GM19238 (cell line): Measurements from ENCODE around the gene HSPA12A.

Experiments used
- DNase-seq: peaks from one replicate; pipeline ENCODE4 v3.0.0; 2011; ENCODE audit warnings: low spot score; ENCODE audit not compliant: insufficient read length

The HSPA12A gene

DNA sequence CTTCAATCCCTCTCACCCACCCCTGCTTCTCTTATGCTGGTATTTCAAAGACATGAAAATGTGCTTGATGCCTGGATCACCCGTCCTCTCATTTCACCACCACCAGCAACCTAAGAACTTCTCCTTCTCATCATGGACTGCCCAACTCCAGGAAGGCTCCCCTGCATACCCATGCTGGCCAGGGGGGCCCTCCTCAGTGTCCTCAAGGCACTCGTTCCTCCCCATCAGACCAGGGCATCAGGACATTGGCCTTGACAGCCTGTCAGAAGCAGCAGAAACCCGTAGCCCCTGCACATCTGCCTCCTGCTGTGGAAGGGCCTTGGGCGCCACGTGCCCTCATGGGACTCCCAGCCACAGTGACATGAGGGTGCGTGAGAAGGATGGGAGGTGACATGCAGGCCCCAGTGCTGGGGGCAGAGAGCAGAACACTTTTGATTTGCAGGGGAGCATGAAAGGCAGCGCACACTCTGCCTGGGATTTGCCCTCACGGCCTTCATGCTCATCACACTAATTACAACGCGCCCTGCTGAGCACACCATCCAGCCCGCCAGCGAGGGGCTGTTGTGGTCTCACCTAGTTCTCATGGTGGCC, 1.9 kb upstream of the HSPA12A start:
- no peak for DNase-seq

DNA sequence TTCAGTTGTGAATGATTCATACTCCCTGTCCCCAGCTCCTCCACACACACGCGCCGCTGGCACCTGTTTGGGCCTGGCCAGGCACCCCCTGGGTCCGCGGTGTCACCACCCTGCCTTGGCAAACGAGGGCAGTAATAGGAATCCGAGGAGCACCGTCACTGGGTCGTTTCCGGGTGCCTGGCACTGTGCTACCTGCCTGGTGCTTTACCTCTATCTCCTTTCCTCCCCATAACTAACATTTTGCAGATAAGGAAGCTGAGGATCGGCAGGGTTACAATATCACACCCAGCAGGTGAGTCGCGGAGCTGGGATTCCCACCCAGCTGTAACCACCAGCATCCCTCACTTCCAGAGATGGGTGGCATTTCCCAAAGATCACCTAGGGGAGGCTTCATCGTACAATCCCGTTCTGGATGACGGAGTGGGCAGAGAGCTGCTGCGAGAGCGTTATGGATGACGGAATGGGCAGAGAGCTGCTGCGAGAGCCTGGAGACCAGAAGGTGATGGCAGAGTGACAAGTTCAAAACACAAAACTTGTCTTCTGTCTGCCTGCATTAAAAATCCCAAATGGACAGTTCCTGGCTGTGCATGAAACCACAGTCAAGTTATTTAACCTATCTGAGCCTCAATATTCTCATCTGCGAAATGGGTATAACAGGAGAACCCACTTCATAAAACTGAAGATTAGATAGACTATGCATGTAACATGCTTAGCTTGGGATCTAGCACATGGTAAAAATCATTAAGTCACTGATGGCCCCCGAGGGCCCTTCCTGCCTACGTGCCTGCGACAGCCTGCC, 1.1 kb upstream of the HSPA12A start:
- DNase-seq = no peak

DNA sequence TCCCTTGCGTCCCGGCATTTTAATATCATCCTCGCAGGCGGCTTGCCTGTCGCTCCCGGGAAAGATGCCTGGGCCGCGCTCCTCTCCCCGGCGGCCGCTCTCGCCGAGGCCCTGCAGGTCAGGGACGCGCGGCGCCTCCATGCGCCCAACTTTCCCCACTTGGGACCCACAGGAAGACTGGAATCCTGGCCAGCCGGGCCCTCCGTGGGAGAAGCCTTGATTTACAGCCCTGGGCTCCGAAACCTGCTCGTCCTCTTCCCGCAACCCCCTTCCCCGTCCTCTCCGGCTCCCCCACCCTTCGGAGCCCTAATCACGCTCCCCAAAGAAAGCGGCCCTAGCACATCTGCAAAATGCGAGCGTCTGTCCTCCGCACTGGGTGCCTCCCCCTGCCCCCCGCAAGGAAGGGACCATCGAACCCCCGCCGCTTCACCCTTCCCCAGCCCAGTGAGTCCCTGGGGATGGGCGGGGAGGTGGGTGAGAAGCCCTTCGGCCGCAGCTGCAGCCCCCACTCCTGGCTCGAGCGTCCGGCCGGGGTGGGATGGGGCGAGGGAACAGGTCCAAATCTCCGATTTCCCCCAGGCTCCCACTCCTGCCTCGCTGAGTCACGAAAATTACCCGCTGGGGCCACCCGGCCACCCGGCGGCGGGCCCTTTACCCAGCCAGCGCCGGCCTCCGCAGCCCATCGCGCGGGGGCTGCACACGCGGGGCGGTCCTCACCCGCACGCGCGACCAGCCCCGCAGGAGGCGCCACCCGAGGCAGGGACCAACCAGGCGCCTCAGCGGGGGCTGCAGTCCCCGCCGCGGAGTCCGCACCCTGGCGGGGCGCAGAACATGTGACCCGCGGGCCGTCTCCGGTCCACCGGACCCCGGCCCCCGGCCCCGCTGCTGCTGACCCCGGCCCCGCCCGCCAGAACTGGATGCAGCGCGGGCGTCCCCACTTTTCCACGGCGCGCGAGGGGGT, 695 bp downstream of the HSPA12A start:
- DNase-seq = no peak

DNA sequence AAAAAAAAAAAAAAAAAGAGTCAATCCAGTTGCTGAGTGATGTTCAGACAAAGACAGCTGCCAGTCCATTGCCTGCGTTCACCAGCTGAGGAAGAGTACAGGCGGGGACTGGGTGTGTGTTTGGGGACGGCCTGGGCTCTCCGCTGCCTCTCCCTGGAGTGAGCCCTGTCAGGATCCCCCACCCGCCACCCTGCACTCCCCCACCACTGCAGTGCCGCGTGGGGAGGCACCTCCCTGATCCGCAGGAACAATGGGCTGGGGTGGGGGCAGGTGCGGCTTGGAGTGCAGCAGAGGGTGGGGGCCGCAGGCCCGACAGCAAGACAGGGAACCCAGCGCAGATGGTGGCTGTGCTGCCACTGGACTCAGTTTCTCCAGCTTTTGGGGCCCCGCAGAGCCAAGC, 1.4 kb downstream of the HSPA12A start:
- no peak for DNase-seq

DNA sequence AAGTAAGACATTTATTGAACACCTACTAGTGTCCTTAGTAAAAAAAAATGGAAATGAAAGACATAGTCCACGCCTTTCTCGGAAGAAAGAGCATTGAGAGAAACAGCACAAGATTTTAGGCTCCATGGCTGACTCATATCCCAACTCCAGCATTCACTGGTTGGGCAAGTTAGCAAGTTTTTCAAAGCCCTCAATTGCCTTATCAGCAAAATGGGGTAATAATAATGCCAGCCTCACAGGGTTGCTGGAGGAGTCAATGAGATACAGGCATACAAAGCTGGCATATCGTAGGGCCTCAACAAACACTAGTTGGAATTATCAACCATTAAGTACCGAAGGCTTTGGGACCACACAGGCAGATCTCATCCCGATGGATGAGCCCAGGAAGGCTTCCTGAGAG, 4.0 kb downstream of the HSPA12A start:
- no peak for DNase-seq

DNA sequence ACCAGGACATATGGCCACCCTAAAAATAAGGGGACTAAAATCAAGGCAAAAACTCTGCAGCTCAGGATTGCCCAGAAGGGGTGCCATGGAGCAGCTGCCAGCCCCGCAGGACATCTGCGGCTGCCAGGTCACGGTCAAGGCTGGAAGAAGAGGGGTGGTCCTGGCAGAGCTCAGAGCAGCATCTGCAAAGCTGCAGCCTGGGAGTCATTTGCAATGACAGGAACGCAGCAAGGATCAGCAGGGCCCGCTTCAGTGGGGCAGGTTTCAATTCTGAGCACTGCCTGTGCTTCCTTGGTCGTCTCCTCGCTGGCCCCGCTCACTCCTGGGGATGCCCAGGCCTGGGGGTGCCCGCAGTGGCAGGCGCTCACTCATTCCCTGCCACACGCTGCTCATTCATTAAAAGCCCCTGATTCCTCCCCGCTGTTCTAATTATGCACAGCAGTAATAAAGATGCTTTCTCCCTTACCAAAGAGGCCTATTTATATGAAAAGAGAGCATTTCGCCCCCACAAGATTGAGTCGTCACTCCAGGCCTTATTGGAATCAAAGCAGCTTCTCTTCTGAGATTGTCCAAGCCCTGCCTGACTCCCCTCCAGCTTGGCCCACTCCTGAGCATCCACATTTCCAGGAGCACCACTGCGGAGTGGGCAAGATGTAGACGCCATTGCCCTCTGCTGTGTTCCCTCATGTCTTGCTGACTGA, 4.6 kb downstream of the HSPA12A start:
- no peak for DNase-seq

DNA sequence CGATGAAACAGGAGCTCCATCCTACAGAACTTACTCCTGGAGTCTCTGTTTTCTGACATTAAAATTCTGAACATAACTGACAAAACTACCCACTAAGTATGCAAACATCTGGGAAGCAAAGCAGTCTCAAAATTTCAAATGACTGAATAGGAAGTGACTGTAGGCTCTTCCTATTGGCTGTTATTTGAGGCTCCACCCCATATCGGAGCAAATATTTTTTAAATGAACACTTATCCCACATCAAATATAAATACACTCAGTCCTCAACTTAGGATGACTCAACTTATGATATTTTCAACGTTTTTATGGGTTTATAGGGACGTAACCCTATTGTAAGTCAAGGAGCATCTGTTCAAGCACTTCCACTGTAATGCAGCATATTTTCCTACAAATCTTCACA, 8.8 kb downstream of the HSPA12A start:
- DNase-seq = no peak

DNA sequence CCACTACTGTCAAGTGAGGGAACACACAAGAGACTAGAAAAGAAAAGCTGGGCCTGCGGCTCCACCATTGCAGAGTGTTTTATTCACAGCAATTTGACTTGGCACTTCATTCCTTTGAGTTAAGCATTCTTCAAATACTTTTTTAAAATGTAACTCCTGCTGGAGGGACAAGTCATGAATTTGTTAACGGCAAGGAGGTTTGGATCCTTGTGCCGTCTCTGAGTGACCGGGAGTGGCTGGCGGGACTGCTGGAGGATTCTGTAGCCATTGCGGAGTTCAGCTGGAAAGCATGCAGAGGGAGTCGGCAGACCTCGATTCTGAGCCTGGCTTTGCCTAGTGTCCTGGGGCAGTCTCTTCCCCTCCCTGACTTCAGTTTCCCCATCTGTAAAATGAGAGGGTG, 9.8 kb downstream of the HSPA12A start:
- no peak for DNase-seq

DNA sequence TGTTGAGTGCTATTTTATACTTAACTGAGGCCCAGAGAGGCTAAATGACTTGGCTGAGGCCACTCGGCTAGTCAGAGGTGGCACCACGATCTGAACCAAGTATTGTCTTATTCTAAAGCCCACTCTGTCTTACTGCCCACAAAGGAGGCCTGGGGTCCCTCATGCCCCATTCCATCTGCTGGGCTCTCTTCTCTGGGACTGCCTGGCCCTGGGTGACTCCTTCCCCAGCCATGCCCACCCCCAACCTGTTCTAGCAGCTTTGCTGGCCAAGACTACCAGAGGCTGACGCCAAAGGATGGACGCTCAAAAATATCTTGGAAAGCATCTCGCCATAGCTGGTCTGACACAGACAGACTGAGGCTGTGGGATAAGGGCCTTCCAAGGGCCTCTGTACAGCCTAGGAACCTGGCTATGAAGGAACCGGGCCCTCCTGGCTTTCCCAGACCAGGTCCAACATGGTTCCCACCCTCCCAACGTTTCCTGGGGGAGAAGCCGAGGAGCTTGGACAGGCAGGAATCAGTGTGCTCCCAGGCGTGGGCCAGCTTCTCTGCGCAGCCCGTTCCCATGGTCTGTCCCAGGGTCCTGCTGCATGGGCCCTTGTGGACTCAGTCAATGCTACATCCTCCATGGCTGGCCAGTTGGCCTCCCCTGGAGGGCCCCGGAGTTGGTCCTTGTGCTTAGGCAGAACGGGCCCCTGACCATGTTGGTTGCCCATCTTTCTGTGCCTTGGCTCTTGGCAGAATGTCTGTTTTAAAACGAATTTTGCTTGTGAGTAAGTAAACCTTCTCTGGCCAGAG, 11.7 kb downstream of the HSPA12A start:
- DNase-seq = no peak

DNA sequence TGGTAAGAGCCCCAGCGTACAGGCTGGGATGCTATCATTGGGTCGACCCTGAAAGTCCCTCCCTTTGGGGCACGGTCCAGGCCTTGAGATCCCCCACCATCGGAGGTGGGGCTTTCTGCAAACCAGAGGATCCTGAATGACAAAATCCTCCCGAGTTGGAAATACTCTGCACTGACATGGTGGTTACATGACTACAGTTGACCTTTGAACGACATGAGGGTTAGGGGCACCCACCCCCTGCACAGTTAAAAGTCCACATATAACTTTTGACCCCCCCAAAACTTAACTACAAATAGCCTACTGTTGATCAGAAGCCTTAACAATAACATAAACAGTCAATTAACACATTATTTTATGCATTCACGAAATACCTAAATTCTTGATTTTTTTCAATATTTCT, 13.1 kb downstream of the HSPA12A start:
- no peak for DNase-seq

DNA sequence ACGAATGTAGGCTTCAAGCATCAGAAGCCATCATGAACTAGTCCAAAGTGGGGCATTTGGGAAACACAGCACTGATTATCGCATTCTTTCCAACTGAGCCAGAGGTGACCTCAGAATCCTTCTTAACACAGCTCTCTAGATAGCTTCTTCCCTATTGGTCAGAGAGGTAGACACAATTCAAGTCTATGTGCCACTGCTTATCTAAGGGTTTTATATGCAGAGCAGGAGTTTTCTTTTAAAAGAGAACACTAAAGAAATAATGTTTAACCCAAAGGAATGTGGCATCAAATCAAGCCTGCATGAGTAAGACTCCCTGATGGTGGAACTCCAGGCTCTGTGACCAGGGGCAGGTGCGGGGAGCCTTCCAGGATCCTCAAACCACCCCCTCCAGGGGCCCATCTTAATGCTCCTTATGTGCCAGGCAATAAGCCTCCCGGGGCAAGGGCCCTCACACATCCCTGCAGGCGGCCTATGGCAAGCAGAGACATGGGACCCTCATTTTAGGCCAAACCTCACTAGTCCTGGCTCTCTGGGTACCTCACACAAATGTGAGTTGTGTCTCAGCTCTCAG, 13.8 kb downstream of the HSPA12A start:
- DNase-seq = no peak

DNA sequence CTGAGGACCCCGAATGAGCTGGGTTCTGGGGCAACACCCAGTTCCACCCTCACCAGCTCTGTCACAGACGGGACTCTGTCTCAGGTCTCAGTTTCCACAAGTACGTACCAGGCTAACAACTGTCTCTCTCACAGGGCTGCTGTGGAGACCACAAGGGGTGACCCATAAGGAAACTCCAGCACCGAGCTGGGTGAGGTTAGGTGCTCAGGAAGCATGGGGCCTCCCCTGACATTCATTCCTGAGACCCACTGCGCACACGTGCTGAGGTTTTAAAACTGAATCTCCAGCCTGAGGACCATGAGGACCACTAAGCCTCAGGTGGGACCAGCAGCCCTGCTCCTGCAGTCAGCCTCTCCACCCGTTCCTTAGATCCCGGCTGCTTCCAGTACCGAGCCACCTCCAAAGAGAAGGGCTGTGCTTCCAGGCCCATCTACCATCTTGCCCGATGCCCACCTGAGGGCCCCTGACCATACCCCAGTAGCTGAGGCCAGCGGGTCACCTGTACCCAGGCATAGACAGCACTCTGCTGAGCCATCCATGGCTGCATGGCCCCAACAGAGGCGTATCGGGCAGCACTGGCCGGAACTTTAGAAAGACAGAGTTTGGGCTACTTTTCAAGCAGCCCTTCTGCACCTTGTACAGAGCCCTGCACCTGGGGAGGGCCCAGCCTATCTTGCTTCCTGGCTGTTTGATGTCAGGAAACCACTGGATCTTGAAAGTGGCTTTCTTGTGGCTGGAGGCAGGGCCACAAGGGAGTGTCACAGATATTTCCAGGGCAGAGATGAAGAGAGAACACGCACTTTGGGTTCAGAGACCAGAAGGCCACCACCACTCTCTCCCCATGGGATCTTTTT, 18.7 kb downstream of the HSPA12A start:
- no peak for DNase-seq

DNA sequence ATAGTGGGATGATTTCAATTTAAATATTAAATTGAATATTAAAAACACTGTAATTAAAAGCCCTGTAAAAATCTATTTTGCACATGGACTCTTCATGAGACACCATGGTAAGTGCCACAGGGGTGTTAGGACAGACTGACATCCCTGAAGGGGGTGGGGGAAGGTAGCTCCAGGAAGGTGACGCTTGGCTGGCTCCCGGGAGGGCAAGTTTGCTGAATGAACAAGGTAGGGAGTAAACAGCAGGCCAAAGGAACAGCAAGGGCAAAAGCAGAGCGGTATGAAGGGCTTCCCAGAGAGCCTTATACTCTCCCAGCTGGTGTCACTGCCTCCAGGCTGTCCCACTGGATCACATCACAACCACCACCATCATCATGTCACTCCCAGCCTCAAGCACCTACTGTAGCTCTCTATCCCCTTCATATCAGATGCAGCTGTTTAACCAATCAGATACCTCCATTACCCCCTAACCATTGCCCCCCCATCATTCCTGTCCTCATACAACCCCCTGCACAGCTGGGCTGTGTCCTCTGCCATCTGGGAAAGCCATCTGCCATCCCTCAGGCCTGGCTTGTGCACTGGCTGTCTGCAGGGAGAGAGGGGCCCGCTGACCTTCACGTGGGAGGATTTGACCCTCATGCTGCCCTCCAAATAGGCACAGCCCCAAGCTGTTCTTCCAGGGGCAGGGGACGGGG, 19.5 kb downstream of the HSPA12A start:
- DNase-seq = no peak

DNA sequence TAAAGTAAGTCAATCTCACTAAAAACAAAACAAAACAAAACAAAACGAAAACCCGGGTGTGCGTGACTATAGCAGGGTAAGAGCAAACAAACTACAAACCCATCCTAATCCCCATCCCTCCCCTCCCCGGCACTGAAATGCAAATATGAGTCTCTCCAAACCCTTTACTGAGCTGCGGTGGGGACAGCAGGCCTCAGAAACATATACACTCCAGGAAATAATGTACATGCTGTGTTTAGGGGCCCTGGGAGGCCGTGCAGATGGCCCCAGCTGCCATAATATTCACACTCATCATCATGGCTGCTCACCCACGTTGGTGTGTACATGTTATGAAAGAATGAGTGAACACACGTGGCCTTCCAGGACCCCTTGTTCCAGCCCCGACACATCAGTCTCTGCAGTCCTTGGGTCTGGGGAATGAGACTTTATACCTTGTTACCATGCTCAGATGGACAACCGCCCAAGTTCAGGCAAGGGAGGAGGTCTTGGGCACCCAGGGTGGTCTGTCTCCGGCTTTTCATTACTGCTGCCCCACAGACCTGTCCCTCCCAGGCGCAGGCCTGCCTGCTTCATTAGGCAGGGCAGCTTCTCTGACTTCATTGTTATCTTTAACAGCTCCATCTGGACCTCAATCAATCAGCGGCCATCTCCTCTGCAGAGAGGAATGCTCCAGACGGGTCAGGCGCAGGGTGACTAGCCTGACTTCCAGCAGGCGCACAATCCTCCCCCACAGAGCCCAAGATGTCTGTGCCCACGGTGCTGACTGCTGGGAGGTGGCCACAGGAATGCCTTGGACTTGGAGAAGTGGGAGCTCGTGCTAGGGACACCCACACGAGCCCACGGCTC, 20.6 kb downstream of the HSPA12A start:
- DNase-seq = no peak

DNA sequence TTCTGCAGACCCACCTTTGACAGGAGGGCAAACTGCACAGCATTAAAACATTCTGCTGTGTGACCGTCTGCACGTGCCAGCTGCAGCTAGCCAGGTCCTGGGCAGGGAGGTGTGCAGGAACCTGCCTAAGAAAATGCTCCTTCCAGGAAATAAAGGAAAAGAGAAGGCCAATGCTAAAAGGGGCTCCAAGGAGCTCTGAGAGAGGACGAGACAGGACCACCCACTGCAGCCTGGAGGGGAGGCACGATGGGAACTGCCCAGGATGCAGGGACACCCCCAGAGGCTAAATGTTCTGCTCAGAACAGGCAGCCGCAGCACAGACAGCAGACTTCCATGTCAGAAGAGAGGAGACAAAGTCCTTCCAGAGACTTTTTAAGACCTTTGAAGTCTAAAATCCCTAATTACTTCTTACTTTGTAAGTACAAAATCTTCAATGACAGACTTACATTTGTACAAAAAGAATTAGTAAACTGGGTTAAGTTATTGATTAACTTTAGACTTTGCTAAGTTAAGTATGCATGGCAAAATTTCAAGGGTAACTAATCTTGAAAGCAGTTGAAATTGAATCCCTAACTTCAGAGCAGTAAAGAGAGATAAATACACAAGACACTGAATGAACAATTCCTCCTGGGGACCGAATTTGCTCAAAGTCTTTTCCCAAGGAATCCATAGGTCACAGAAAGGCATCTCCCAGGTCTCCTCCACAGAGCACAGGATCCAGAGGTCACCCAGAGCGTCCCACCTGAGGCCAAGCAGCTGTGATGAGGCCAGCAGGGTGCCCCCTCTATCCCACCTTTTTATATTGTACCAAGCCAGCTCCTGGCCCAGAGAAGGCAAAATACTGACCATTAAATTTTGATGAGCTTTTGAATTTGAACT, 21.5 kb downstream of the HSPA12A start:
- DNase-seq = no peak

DNA sequence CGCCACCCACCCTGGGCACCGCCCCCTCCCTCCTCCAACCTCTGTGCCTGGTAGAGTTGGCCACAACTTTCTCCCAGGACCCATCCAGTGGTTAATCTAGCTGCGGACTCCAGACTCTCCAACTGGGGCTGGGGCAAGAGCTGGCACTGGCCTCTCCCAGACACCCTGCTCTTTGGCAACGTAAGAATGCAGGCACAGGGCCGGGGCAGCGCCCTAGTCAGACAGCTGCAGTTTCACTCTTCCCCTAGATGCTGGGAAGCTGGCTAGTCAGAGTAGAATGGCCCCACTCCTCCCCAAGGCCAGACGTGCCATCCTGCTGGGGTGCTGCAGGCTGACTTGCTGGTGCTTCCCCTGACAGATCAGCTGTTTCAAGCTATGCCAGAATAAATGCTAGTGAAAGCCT, 22.1 kb downstream of the HSPA12A start:
- no peak for DNase-seq

DNA sequence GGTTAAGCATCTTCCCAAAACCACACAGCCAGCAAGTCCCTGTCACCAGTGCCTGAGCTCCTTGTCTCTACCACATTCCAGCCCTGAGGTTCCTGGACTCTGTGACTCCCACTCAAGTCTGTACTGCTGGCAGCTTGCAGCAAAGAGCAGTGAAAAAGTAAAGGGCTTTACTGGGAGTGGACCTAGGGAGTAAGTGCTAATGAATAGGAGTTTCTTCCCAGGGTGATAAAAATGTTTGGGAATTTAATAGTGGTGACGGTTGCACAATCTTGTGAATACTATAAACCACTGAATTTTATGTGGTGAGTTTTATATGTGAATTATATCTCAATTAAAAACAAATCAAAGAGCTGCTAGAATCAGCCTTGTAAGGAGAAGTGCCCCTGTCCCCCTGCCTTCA, 22.6 kb downstream of the HSPA12A start:
- DNase-seq = no peak
